ENCODE measurements around the gene HDAC10.

DNA sequence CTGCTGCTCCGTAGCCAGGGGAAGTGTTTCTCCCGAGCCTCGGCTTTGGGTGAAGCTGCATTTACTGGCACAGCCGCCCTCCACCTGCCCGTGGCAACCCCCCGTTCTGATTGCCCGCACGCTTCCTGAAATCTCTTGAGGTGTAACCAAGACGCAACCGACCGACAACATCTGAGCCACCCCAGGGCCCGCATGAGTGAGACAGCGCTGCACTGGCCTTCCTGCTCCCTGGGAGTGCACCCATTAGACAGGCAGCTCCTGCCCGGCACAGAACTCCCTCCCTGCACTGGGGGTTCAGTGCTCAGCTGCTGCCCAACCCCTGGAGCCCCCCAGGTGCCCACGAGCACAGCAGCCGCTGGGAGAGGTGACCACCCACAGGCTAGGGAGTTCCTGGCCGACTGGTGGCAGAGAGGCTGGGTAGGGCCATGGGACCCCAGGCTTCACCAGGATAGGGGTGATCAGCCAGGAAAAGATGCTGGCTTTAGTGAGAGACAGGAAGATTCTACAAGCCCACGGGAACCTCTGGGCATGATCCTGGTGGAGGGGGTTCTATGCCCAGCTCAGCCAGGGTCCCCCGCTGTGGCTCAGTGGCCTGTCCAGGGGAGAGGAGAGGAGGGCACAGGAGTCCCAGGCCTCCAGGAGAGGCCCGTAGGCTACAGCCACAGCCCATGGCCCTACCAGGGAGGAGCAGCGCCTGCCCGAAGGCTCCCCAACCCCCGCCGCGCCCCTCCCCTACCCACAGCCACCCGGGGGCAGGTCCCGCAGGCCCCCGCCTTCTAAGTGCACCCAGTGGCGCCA is 41.8 kb upstream of the HDAC10 start:
- no peak for TF ChIP-seq POLR2A (IDR thresholded peaks at IDR 0.05; ENCODE audit: low read depth, low read length)
- TF ChIP-seq TAF1 (IDR thresholded peaks at IDR 0.05; ENCODE audit: low read depth, low read length) = no peak
